ENCODE measurements around the gene ASPDH. TPM values are rescaled to one million over a fixed set of nuclear protein-coding genes. Genes with fewer than 3 reads are reported as not detected.

Gene ASPDH
- total and polyA plus RNA-seq, 2 of the 4 experiments (the other 2 are of a cell fraction) = not detected

DNA sequence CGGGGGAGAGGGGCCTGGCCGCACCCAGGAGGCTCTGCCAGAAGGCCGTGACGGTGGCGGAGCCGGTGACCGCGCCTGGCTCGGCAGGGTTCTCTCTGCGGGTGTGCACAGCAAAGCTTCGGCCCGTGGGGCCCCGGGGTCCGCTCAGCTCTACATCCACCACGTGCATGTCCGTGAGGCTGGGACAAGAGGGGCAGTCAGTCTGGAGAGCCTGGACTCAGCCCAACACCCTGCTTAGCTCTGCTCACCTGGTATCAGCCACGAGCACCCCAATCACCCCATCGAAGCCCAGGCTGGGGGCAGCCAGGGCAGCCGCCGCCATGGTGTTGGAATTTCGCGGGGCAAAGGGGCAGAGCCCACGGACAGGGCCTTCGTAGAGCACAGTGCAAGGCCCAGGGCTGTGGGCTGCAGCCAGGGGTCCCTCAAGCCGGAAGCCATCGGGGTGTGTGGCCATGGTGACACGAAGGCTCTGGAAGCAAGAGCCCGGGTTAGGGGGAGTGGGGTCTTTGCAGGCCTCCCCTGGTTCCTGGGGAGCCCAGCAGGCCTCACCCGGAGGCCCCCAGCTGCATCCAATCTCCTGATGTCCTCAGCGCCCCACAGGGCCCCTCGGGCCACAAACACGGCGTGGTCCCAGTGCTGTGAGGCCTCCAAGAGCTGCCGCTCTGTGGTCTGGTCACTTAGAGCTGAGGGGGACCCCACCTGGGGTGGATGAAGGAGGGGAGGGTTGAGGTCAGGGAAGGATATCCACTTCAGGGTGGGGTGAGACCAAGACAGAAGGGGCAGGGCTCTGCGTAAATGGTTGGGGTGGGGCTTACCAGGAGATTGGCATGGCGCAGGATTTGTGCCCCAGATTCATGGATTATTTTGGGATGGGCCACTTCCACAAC lies 1.4 kb downstream of the ASPDH start:
- Histone ChIP-seq H3K27me3 (ENCODE audit: control insufficient read depth, insufficient read depth, low read length) (no peaks in the 10 kb centered on the region), H3K4me2 (ENCODE audit: low read depth, low read length) (no peak overlapping the region; the same call in 1 of the 2 replicates), H3K4ac (ENCODE audit: low read depth, low read length) (no peak overlapping the region), H2BK20ac (ENCODE audit: low read depth, low read length) (no peak overlapping the region), H3K18ac (ENCODE audit: low read depth, low read length) (no peak overlapping the region), H3K23ac (ENCODE audit: low read depth, low read length) (no peak overlapping the region), H2AFZ (replicated peaks; ENCODE audit: low read length, poor library complexity) (no peak overlapping the region), H3K36me3 (ENCODE audit: control insufficient read depth, insufficient read depth, low read length) (peaks cover 1% of the 10 kb centered on the region; the same call in 1 of the 2 replicates), H3K9me1 (ENCODE audit: insufficient read depth, low read length) (no peaks in the 10 kb centered on the region; the same call in 1 of the 2 replicates), H3K56ac (ENCODE audit: extremely low read depth, insufficient read depth, low read length) (no peak overlapping the region), H2AK9ac (replicated peaks; ENCODE audit: low read depth, low read length, poor library complexity) (no peak overlapping the region), H4K91ac (ENCODE audit: insufficient read depth, low read depth, low read length) (no peak overlapping the region), H2BK15ac (ENCODE audit: low read depth, low read length) (no peak overlapping the region), H3K79me1 (ENCODE audit: low read depth in 1 of 2, low read length in 2 of 2) (peaks cover 5 to 10% of the 10 kb centered on the region in 2 experiments; a peak in 3 of 4 replicates), H3K4me1 (ENCODE audit: control insufficient read depth, insufficient read depth, low read length) (peaks cover 3% of the 10 kb centered on the region), H3K4me3 (ENCODE audit: insufficient read depth, low read depth, low read length) (no peak overlapping the region), H2BK5ac (ENCODE audit: low read depth, low read length, poor library complexity, severe bottlenecking) (no peak overlapping the region), H4K8ac (ENCODE audit: low read depth in 2 of 2, low read length in 2 of 2) (peak overlapping the region in 1 of 2 experiments; percentile 88; a peak in 1 of 4 replicates), H4K20me1 (ENCODE audit: insufficient read depth, low read length) (no peaks in the 10 kb centered on the region), H2AK5ac (ENCODE audit: low read depth, low read length) (no peak overlapping the region), H3K27ac (ENCODE audit: insufficient read depth, low read length) (no peak overlapping the region), H3K9me3 (ENCODE audit: control insufficient read depth, insufficient read depth, low read length) (no peaks in the 10 kb centered on the region), H3K9ac (ENCODE audit: low read depth, low read length) (no peak overlapping the region), H3K14ac (replicated peaks; ENCODE audit: low read depth, low read length) (no peak overlapping the region), H2BK120ac (ENCODE audit: low read depth, low read length) (no peak overlapping the region), H4K5ac (ENCODE audit: low read depth, low read length) (no peak overlapping the region)
- ChIA-PET CTCF (no interaction called here), POLR2A (ENCODE audit: unreplicated experiment) (no interaction called here)
- no peak for TF ChIP-seq NFE2L2 (IDR thresholded peaks at IDR 0.05; ENCODE audit: low read depth, low read length)
- no TSS peak for BruUV-seq (replicated peaks)
- ATAC-seq (ENCODE audit: low read depth) (no peak), DNase-seq (no peak)
- in situ Hi-C loops (cut with MboI; ENCODE audit: low sequenced_read_pairs) (no loop called here), dilution Hi-C loops (cut with HindIII; ENCODE audit: low sequenced_read_pairs, unreplicated experiment) (no loop called here), intact Hi-C loops (cut with micrococcal nuclease) (no loop called here)
- WGBS, 2 experiments (ENCODE audit: extremely low coverage in 2 of 2, insufficient read length in 1 of 2) = 91% methylated on average over 8 of the region's 36 CpGs; no CpG with 5 or more reads in 1 of the 2 experiments
